KBM-7 (cell line): ENCODE results near the gene FGF1.

Experiments
- DNase-seq: peaks from one replicate; pipeline ENCODE4 v3.0.0-alpha.2; 2015
- in situ Hi-C: fragments of 300-500 bp; cut with MboI; formaldehyde crosslinking; loops from 2 replicates; pipeline ENCODE4 v1.14.3; 2020; ENCODE audit warnings: low sequenced_read_pairs, low pct_unique_long_range_greater_than_20kb, mixed read lengths

FGF1 gene

DNA sequence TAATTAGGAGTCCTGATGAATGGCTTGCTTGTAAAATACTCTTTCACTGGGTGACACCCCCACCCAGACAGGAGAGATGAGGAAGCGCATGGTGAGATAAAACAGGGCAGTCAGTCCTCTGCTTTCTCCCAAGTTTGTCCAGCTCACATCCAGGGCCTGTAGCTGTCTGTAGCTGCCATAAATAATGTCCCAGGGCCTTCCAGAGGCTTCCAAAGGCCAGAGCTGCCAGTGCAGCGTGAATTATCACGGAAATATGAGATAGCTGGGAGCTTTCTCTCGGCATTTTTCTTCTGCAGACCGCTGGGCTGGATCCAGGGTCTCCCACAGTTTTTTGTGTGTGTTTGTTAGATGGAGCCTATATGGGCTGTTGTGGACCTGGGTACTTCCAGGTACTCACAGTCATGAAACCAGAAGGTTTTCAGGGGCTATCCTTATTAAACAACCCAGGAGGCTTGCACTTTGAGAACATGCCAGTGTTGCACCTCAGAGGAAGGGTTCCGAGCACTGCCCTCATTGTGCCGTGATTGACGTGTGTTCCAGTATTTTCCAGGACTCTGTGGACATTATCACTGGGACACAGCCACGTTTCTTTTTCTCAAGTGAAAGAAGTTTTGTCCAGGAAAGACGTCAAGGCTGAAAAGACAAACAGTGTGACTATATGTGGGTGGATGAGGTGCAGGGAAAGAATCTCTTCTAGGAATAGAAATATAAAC is 117.5 kb downstream of the FGF1 start:
- no peak for DNase-seq
- in situ Hi-C loops: no loop called here

DNA sequence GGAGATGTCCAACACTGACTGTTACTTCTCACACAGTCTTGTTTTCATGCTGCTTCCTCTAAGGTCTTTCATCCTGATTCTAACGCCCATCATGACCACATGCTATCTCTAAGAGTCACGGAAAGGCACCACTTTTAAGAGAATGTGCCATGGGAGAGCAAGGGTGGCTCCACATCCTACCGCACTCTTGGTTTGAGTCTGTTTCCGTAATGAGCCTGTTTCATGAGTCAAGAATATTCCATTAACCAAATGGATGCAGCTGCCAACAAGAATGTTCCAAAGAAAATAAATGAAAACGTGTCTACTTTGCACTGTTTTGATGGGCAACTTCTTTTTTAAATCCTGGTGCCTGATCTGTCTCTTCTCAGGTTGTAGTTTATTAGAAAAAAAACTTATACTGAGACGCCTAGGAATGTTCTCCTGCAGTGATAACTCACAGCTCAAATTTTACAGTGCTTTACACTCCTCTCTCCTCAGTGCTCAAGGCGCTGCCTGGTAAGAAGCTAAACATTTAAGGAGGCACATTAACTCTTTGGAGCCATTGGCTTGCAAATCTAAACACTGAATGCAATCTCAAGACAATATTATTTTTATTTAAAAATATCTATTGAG is 124.3 kb downstream of the FGF1 start:
- no peak for DNase-seq
- in situ Hi-C loops: no loop called here

DNA sequence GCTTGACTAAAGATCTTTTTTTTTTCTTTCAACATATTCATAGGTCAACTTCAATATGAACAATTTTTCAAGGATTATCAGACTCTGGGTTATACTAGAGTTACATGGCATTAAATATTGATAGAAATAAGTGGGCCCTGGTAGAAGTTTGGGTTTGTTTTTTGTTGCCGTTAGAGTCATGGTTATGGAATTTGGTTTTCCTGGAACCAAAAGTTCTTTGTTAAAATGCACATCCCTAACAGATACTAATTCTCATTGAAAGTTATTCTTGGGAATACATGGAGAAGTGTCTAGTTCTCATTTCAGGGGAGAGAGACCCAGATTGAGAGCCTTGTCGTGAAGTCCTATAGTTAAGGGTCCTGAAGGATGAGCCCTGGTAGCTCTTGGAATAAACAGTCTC is 124.9 kb downstream of the FGF1 start:
- in situ Hi-C loops: no loop called here
- no peak for DNase-seq

DNA sequence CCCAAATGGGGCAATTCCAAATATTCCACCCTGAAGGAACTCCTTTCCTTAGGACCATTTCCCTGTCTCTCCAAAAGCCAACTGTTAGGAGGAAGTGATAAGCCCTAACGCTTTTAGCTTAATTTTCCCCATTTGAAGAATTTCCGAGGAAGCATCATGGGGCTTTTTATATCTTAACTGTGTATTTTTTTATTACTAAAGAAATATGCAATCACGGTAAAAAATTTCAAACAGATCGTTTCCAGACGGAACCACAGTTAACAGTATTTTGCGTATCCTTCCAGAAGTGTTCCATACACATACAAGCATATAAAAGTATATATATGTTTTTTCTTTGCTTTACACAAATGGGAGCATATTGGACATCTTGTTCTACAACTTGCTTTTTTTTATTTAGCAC is 133.8 kb downstream of the FGF1 start:
- DNase-seq: no peak
- in situ Hi-C loops: no loop called here

DNA sequence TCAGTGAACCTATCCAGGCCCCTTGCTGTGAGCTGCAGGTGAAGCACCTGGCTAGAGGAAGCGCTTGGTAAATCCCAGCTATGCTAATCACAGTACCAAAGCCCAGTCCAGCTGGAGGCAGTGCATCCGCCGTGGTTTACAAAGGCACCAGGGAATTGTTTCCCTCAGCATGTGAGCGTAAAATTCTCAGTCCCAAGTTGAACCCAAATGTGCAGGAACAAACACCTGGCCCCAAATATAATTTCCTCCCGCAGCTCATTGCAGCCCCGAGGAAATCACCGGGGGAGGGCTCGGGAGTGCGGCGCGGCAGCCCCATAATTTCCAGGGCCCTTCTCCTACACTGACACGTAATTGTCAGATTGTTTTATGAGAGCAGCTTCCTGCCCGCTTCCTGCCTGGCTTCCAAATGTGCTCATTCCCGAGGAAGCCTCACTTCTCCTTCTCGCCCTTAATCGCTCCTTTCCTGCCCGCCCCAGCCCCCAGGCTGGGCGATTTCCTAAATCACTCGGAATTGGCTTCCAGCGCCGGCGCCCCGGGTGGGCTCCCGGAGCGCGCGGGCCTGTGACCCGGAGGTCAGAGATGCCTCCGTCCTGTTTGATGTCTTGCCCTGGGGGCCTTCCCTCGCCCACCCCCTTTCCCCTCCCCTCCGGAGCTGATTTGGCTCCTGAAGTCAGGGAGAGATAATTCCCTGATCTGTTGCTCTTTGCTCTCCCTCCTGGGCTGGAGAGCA is 134.4 kb downstream of the FGF1 start:
- in situ Hi-C loops: no loop called here
- DNase-seq: peak; percentile 25

DNA sequence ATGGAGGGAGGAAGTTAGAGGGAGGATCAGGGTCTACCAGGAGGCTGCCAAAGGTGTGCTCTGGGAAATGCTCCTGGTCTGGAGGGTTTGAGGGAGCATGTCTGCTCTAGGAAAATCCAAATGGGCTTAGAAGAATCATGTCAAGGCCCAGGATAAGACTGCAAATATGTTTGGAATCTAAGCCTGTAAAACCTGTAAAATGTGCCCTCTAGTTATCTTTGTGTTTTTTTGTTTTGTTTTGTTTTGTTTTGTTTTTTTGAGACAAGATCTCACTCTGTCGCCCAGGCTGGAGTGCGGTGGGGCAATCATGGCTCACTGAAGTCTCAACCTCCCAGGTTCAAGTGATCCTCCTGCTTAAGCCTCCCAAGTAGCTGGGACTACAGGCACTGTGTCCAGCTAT is 135.4 kb downstream of the FGF1 start:
- in situ Hi-C loops: no loop called here
- DNase-seq: no peak

DNA sequence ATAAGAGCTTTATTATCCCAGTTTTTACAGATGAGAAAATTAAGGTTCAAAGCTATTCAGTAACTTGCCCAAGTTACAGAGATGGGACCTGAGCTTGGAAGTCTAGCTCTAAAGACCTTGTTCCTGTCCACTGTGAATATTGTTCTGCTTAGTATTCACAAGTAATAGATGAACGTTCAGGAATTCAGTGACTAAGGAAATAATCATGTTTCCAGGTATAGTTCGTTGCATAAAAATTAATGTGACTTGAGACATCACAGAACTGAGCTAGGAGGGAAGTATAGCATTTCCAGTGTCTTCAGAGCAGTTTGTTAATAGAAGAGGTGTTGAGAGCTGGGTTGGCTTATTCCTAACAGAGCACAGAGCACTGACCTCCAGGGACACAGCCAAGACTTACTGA is 136.1 kb downstream of the FGF1 start:
- DNase-seq: no peak
- in situ Hi-C loops: no loop called here

DNA sequence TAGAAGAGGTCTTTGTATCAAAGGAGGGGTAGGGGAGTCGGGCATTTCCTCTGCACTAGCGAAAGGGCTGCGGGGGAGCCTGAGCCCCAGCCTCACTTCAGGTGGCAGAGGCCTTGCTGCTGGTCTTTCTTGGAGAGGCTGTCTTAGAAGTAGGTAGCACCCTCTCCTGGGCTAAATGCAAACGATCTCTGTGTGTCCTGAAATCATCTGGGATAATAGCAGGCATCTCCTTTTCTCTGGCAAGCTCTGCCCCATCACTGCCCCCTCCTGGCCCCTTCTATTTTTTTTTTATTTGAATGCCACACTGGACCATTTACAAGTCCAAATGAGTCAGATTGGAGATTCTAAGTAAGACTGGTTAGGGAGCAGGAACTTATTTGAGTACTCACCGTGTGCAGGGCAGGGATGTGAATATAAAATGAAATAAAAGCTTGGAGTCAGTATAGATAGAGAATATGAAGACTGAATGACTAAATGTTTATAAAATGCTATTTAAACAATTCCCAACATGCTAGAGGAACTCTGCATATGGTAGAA is 137.1 kb downstream of the FGF1 start:
- peak; percentile 86 for DNase-seq
- in situ Hi-C loops: no loop called here

DNA sequence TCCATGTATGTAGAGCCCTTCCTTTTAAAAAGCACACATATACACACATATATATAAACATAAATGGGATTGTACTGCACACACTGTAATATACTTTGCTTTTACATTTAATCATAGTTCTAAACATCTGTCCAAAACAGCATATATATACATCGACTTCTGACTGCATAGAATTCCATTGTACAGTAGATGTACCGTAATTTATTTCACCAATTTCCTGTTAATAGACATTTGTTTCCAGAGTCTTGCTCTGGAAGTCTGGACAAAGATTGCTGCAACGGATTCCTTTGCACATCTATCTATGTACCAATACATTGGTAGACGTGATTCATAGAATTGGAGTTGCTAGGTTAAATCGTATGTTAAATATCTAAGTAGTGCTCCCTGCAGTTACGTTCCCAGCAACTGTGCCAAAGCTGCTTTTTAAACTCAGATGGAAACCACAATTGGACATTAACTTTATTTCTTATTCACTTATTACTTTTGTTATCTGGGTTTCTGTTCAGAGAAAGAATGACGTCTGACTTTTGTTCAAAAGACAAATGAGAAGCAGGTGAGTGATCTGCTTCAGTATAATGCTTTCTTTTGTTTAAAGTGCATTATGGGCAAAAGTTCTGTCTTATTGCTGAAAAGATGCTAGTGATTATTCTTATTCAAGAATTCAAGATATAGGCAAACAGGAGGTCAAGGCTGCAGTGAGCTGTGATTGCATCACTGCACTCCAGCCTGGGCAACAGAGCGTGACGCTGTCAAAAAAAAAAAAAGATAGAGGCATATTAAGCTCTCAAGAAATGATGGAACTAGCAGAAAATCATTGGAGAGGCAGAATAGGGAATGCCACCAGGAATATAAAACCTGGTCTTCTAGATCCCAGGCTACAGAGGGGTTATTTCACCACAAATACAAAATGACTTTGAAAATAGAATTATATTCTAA is 138.2 kb downstream of the FGF1 start:
- in situ Hi-C loops: no loop called here

DNA sequence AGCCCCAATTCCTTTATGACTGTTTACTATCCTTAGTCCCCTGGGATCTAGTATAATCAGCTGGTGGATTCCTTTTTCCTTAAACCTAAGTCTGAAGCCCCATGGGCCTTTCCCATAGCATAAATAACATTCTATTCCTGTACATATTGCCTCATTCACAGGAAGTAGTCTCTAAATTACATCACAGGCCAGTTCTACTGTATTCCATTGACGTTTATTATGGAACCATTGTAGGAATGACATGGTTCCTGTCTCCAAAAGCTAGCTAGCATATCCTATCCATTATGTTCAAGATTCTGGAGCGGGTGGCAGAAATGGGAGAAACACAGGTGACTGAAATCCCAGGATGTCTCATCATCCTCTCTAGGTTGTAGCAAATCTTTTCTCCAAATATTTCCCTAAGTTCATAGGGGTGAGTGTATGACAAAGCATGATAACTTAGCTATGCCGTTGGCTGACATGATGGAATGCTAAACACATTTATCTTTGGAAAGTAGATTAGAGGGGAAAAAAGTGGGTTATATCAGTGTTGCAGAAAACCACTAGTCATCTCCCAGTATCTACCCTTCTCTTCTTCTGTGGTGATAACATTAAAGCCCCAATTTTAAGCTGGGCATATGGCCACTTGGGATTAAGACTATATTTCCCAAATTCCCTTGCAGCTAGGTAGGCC is 140.1 kb downstream of the FGF1 start:
- no peak for DNase-seq
- in situ Hi-C loops: no loop called here

More for the DNA sequence above, 138.2 kb downstream of the FGF1 start:
- peak; percentile 17 for DNase-seq

DNA sequence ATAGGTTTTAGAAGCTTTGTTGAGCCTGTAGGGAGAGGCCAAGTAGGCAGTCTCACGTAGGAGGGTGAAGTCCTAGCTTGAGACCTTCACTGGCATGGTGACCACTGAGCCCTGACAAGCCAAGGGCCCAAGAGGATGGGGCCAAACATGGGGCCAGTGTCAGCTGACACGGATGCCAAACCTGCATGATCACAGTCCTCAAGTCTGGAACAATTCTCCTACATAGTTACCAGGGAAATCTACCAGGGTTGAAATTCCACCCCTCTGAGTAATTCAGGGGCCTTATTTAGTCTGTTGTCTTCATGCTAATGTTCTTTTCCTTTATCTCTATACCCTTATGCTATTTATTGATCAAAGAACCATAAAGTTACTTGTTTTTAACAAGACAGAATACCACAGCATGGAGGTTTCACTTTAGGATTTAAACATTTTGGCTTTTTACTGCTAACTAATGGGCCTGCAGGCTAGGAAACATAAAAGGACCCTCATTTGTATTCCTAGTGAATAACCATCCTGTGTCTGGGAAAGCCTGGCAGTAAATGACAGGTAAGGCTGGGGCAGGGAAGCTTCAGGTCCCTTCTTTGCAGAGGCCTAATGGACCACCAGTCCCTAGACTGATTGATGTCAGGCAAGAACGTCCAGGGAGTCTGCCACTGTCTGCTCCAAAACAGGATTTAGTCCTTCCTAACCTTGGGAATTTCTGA is 140.8 kb downstream of the FGF1 start:
- in situ Hi-C loops: no loop called here
- no peak for DNase-seq

DNA sequence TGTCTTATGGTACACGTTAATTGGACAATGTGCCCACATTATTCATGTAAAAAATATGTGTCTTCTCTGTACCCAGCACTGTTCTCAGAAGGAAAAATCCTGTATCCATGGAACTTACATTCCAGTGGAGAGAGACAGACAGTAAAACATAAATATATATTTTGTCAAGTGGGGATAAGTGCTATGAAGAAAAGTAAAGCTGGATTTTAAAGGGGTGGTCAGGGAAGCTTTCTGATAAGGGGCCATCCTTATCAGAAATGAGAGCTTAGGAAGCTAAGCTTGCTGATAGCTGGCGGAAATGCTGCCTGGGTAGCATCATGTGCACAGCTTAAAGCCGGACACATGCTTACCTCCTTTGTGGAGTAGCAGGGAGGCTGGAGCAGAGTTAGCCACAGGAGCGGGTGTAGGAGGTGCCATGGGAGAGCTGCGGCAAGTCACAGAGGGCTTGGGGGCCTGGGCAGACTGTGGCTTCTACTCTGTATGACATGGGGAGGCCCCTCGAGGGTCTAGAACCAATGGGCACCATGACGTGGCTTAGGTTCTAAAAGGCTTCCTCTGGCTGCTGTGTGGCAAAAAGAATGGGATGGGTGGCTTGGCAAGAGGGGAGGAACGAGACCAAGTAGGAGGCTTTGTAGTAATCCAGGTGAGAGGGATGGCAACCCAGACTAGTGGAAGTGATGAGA is 141.7 kb downstream of the FGF1 start:
- in situ Hi-C loops: no loop called here
- no peak for DNase-seq

DNA sequence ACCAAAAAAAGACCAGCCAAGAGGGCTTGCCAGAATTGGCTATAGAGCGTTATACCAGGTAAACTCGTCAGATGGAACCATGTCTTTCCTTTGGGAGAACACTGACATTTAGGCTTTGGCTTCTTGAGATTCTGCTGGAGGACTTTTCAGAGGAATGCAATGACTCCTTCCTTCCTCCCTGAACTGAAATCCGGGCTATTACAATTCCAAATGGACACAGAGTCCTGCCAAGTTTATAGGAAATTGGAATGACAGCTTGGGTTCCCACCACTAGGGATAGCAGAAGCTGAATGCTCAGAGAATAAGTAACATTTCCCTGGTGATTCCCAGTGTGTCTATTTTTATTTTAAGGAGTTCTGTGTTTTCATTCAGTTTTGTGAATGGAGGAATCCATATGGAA is 143.0 kb downstream of the FGF1 start:
- in situ Hi-C loops: no loop called here
- DNase-seq: no peak
